HEK293 (cell line): ENCODE results near the gene PRPF38A.

ENCODE experiments used
- GFI1B ChIP-seq: fragments of 450-650 bp; formaldehyde crosslinking; IDR thresholded peaks from 2 replicates; pipeline ENCODE4 v1.5.1; 2016; ENCODE audit warnings: missing biosample characterization, missing genetic modification characterization
- IKZF3 ChIP-seq: fragments of 450-650 bp; IDR thresholded peaks from 2 replicates; pipeline ENCODE4 v1.5.0; 2018; ENCODE audit warnings: missing biosample characterization, mild to moderate bottlenecking, missing genetic modification characterization, moderate library complexity
- INSM2 ChIP-seq: fragments of 450-650 bp; formaldehyde crosslinking; IDR thresholded peaks from 2 replicates; pipeline ENCODE4 v1.5.1; 2016; ENCODE audit warnings: missing biosample characterization, missing genetic modification characterization
- KLF17 ChIP-seq: fragments of 450-650 bp; formaldehyde crosslinking; IDR thresholded peaks from 2 replicates; pipeline ENCODE4 v1.5.1; 2016; ENCODE audit warnings: missing biosample characterization, missing genetic modification characterization
- KLF9 ChIP-seq: fragments of 450-650 bp; formaldehyde crosslinking; IDR thresholded peaks from 2 replicates; pipeline ENCODE4 v1.5.1; 2016; ENCODE audit warnings: missing biosample characterization, missing genetic modification characterization, low read depth
- PRDM10 ChIP-seq: fragments of 450-650 bp; formaldehyde crosslinking; IDR thresholded peaks from 2 replicates; pipeline ENCODE4 v1.5.1; 2016; ENCODE audit warnings: missing biosample characterization, missing genetic modification characterization
- SCRT2 ChIP-seq: fragments of 450-650 bp; formaldehyde crosslinking; IDR thresholded peaks from 2 replicates; pipeline ENCODE4 v1.5.1; 2016; ENCODE audit warnings: missing biosample characterization, missing genetic modification characterization
- SETDB1 ChIP-seq: IDR thresholded peaks from one replicate; pipeline ENCODE4 v1.6.1; 2017; ENCODE audit warnings: mild to moderate bottlenecking, low read length, moderate library complexity, mixed read lengths; ENCODE audit not compliant: insufficient read length
- ZBTB10 ChIP-seq: fragments of 450-650 bp; formaldehyde crosslinking; IDR thresholded peaks from 2 replicates; pipeline ENCODE4 v1.5.1; 2016; ENCODE audit warnings: missing biosample characterization, missing genetic modification characterization
- ZBTB6 ChIP-seq: fragments of 450-650 bp; formaldehyde crosslinking; IDR thresholded peaks from 2 replicates; pipeline ENCODE4 v1.5.1; 2017; ENCODE audit warnings: missing biosample characterization, missing genetic modification characterization
- ZFP69B ChIP-seq: fragments of 450-650 bp; formaldehyde crosslinking; IDR thresholded peaks from 2 replicates; pipeline ENCODE4 v1.5.1; 2016; ENCODE audit warnings: missing biosample characterization, missing genetic modification characterization
- ZNF114 ChIP-seq: fragments of 450-650 bp; formaldehyde crosslinking; IDR thresholded peaks from 2 replicates; pipeline ENCODE4 v1.5.0; 2017; ENCODE audit warnings: missing biosample characterization, missing genetic modification characterization
- ZNF146 ChIP-seq: fragments of 450-650 bp; formaldehyde crosslinking; IDR thresholded peaks from 2 replicates; pipeline ENCODE4 v1.5.1; 2016; ENCODE audit warnings: missing biosample characterization, missing genetic modification characterization
- ZNF18 ChIP-seq: fragments of 450-650 bp; formaldehyde crosslinking; IDR thresholded peaks from 2 replicates; pipeline ENCODE4 v1.5.1; 2016; ENCODE audit warnings: missing biosample characterization, missing genetic modification characterization
- ZNF184 ChIP-seq: fragments of 450-650 bp; IDR thresholded peaks from 2 replicates; pipeline ENCODE4 v1.5.1; 2018; ENCODE audit warnings: missing biosample characterization, mild to moderate bottlenecking, missing genetic modification characterization
- ZNF221 ChIP-seq: fragments of 450-650 bp; formaldehyde crosslinking; IDR thresholded peaks from 2 replicates; pipeline ENCODE4 v1.5.1; 2017; ENCODE audit warnings: missing biosample characterization, missing genetic modification characterization, borderline replicate concordance
- ZNF248 ChIP-seq: fragments of 450-650 bp; formaldehyde crosslinking; IDR thresholded peaks from 2 replicates; pipeline ENCODE4 v1.5.1; 2017; ENCODE audit warnings: missing biosample characterization, missing genetic modification characterization
- ZNF266 ChIP-seq: fragments of 450-650 bp; formaldehyde crosslinking; IDR thresholded peaks from 2 replicates; pipeline ENCODE4 v1.5.1; 2016; ENCODE audit warnings: missing biosample characterization, missing genetic modification characterization, low read depth
- ZNF404 ChIP-seq: fragments of 450-650 bp; formaldehyde crosslinking; IDR thresholded peaks from 2 replicates; pipeline ENCODE4 v1.5.1; 2017; ENCODE audit warnings: missing biosample characterization, missing genetic modification characterization
- ZNF488 ChIP-seq: fragments of 450-650 bp; formaldehyde crosslinking; IDR thresholded peaks from 2 replicates; pipeline ENCODE4 v1.5.1; 2016; ENCODE audit warnings: missing biosample characterization, missing genetic modification characterization
- ZNF544 ChIP-seq: fragments of 450-650 bp; formaldehyde crosslinking; IDR thresholded peaks from 2 replicates; pipeline ENCODE4 v1.5.0; 2017; ENCODE audit warnings: missing biosample characterization, missing genetic modification characterization
- ZNF561 ChIP-seq: fragments of 450-650 bp; IDR thresholded peaks from 2 replicates; pipeline ENCODE4 v1.5.1; 2018; ENCODE audit warnings: missing biosample characterization, missing genetic modification characterization, borderline replicate concordance
- ZNF571 ChIP-seq: fragments of 450-650 bp; formaldehyde crosslinking; IDR thresholded peaks from 2 replicates; pipeline ENCODE4 v1.5.0; 2017; ENCODE audit warnings: missing biosample characterization, missing genetic modification characterization
- ZNF580 ChIP-seq: fragments of 450-650 bp; formaldehyde crosslinking; IDR thresholded peaks from 2 replicates; pipeline ENCODE4 v1.5.1; 2016; ENCODE audit warnings: missing biosample characterization, missing genetic modification characterization
- ZNF670 ChIP-seq: fragments of 450-650 bp; formaldehyde crosslinking; IDR thresholded peaks from 2 replicates; pipeline ENCODE4 v1.5.1; 2016; ENCODE audit warnings: missing biosample characterization, missing genetic modification characterization, low read depth
- ZNF707 ChIP-seq: fragments of 450-650 bp; formaldehyde crosslinking; IDR thresholded peaks from 2 replicates; pipeline ENCODE4 v1.5.1; 2016; ENCODE audit warnings: missing biosample characterization, missing genetic modification characterization
- ZNF837 ChIP-seq: fragments of 450-650 bp; formaldehyde crosslinking; IDR thresholded peaks from 2 replicates; pipeline ENCODE4 v1.5.1; 2016; ENCODE audit warnings: missing biosample characterization, missing genetic modification characterization

The PRPF38A gene

GRCh38 chr1:52368383-52369172, 35.8 kb upstream of the PRPF38A start (continued):
- TF ChIP-seq ZNF18 (tag by site-specific recombination) (no peak), ZNF146 (tag by site-specific recombination) (no peak), KLF17 (tag by site-specific recombination) (no peak), SCRT2 (tag by site-specific recombination) (peak; percentile 84), ZNF544 (tag by site-specific recombination) (no peak), ZNF248 (no peak), ZBTB6 (tag by site-specific recombination) (no peak), ZNF561 (tag by site-specific recombination) (0 out of 2 replicates have a peak, but pooled peaks have one; percentile 70), ZNF266 (tag by site-specific recombination) (no peak), PRDM10 (tag by site-specific recombination) (peak; percentile 90), ZNF707 (no peak), KLF9 (tag by site-specific recombination) (peak; percentile 56; the same call in 1 of the 2 replicates), SETDB1 (no peak), GFI1B (tag by site-specific recombination) (no peak), INSM2 (tag by site-specific recombination) (no peak), ZNF488 (tag by site-specific recombination) (no peak), ZNF114 (tag by site-specific recombination) (no peak), ZNF184 (tag by site-specific recombination) (no peak), ZNF670 (no peak), ZNF837 (tag by site-specific recombination) (no peak), ZNF580 (tag by site-specific recombination) (no peak), ZBTB10 (no peak), ZNF221 (tag by site-specific recombination) (no peak), ZNF404 (no peak), ZFP69B (tag by site-specific recombination) (peak; percentile 26; the same call in 1 of the 2 replicates), IKZF3 (tag by site-specific recombination) (no peak), ZNF571 (tag by site-specific recombination) (no peak)
